ENCODE results near the gene IFNK.
"Not testable (repeated sequence)": the region's sequence is repeated elsewhere in the genome, so short reads cannot be mapped to it uniquely, and the experiment has no call there.

Gene IFNK, protein sequence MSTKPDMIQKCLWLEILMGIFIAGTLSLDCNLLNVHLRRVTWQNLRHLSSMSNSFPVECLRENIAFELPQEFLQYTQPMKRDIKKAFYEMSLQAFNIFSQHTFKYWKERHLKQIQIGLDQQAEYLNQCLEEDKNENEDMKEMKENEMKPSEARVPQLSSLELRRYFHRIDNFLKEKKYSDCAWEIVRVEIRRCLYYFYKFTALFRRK

DNA sequence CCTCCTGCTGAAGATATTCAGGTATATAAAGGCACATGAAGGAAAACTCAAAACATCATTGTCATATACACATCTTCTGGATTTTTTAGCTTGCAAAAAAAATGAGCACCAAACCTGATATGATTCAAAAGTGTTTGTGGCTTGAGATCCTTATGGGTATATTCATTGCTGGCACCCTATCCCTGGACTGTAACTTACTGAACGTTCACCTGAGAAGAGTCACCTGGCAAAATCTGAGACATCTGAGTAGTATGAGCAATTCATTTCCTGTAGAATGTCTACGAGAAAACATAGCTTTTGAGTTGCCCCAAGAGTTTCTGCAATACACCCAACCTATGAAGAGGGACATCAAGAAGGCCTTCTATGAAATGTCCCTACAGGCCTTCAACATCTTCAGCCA is at the start of gene IFNK:
Gene IFNK (plus strand): TSS at position 55 of the 400 bp plus-strand sequence. CDS start 47 bp downstream, at position 102.
- no peak for DNase-seq

DNA sequence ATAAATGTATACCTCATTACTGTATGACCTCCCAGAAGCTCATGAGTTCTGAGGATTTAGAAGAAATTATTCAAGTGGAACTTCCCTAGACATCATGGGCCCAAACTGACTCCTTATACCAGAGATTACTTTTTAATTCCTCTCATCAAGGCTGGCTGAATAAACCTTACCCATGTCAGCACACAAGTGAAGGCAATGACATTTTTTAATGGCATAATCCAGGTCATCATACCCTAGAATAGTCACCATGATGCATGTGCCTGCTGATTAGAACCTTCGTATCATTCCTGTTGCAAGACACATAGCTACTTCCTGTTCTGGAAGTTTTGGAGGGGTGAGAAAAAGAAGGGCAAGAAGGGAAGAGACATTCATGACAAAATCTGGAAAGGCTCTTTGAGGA is 49.8 kb upstream of the IFNK start:
- DNase-seq, result no peak

GRCh38 chr9:27475057-27475595 is 49.0 kb upstream of the IFNK start:
- no peak for DNase-seq

- DNase-seq, result no peak
Measured at GRCh38 chr9:27476870-27477515, 47.1 kb upstream of the IFNK start.

- no peak for DNase-seq
Measured at GRCh38 chr9:27478322-27478721, 45.8 kb upstream of the IFNK start.

- no peak for DNase-seq
Measured at GRCh38 chr9:27482709-27483108, 41.4 kb upstream of the IFNK start.

DNA sequence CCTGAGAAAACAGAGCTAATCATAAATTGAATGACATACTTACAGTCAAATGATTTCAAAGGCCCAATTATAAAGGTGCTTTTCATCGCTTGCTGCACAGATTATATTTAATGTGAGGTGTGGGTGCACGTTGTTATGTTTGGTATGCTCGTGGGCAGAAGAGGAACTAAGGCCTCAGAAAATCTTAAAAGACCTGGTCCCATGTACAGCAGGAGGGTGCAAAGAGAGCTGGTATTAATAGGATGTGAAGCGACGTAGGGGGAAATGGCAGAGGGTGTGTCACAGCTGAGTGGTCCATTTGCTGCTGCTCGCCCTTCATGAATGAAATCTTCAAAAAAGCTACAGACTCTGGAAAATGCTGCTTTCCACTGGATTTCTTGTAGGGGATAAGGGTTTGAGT is 40.5 kb upstream of the IFNK start:
- DNase-seq, result no peak

DNA sequence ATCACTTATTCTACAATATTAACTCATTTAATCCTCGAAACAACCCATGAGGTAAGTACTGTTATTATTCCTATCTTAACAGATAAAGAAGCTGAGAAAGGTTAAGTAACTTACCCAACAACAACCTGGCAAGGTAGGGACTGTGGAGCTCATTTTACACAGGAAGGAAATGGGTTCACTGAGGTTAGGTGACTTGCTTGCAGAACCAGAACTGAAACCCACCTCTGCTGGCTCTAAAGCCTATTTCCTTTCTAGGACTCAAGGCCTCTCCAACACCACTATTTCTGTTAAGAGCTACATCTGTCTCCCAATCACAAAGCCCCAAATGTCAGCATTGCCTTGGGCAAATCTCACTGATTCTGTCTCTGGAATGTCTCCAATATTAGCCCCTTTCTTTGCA is 38.9 kb upstream of the IFNK start:
- no peak for DNase-seq

GRCh38 chr9:27487128-27487640 is 36.9 kb upstream of the IFNK start:
- no peak for DNase-seq

GRCh38 chr9:27487927-27488326 is 36.2 kb upstream of the IFNK start:
- DNase-seq, result no peak

DNA sequence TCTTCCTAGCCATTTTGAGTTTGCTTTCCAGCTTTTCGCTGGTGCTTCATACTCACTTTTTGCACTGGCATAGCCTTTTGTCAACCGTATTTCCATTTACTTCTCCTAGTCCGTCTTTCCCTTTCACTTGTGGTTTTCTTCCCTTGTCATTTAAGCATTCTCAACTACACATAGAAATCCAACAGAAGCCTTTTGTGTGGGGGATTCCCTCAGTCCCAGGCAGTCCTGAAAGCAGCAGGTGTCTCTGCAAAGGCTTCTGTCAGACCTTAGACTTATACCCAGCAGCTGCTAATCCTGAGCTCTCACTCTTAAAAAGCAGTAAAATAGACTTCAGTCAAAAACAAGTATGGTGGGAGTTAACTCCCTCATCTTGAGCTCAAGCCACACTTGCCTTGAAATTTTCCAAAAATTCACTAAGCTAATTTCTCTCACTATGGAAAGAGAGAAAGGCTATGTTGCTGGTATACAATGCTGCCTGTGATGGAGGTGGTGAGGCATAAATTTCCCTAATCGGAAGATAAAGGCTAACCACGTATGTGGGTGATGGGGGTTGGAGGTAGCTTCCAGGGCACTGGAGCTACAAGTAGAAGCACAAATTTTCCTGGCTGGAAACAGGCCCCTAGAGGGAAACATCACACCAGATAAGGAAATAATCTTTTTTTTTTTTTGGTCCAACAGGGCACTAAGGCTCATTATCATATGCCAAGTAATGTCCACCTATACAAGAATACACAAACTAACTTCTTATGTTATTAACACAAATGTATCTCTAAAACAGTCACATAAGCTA is 34.8 kb upstream of the IFNK start:
- DNase-seq, result no peak

DNA sequence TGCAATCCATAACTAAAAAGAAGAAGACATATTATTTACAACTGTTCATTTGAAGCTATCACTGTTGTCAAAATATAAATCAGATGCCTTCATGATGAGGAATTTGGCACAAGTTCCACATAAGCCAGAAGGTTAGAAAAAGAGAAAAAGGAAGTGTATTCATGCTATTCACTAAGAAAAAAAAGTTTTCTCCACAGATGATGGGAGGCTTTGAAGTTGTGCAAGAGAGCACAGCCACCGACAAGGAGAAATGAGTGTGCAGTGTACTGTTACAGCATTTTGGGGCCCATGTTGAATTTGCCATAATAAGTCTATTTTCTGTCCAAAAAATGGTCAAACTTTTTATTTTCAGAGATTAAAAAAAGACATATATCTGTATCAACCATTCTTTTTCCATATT is 32.9 kb upstream of the IFNK start:
- DNase-seq, result no peak

DNA sequence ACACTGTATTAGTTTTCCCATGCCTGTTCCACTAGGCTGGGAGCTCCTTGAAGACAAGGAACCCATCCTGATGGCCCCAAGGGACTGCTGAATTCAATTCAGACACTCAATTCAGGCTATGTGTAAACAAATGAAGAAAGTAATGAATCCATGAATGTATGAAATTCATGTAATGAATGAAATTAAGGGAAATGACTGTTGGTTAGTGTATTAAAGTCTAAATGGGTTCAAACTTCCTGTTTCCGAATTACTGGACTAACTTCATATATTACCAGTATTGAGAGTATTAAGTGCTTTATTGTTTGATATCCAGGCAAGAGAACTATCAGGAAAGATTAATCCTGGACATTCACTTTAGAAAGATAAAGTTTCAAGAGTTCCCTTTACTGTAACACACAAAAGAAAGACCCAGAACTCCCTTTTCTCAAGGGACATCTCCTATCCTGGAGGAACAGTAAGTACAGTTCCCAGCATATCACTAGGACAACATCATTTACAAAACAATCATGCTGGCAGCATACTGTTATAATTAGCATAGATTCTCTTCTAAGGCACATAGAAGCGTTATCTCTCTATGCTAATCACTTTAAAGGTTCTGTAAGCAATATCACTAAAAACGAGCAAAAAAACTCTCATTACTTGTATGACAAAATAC is 28.5 kb upstream of the IFNK start:
- no peak for DNase-seq

GRCh38 chr9:27496135-27496504 is 28.0 kb upstream of the IFNK start:
- DNase-seq, result no peak

- DNase-seq, result no peak
Measured at GRCh38 chr9:27497883-27498417, 26.1 kb upstream of the IFNK start.

GRCh38 chr9:27499451-27499850 is 24.6 kb upstream of the IFNK start:
- no peak for DNase-seq

GRCh38 chr9:27500902-27501301 is 23.2 kb upstream of the IFNK start:
- not testable (repeated sequence) for DNase-seq

GRCh38 chr9:27503623-27504022 is 20.5 kb upstream of the IFNK start:
- no peak for DNase-seq

GRCh38 chr9:27504259-27504658 is 19.8 kb upstream of the IFNK start:
- no peak for DNase-seq

DNA sequence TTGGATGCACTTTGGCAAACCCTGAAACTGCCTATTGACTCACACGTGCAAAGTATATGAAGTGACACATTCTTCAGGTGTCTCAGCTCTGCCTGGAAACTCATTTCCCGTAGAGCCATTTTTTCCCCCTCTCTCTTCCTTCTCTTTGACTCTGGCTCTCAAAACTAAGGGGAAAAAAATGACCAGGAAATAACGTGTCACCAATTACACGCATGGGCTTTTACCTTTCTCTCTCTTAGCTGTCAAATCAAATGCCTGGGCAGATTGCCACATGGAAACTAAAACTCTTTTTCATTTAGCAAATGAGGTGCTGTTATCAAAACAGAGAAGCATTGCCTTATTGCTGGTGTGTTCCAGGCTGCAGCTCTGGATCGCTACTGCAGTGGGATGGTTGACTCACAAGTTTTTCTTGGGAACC is 18.3 kb upstream of the IFNK start:
- DNase-seq, result no peak

DNA sequence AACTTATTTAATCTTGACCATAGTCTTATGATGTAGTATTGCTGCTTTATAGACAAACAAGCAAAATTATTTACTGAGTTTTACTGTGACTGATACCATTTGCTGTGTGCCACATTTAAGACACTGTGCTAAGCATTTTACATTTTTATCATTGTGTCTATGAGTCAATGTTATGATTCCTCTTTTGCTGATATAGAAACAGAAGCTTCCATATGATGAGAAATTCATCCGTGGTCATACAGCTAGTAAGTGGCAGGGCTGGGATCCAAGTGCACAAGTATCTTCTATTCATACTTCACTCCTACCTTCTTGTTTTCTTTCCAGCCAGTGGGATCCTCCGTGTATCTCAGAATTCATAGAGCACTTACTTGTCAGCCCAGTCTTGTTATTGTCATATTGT is 17.1 kb upstream of the IFNK start:
- no peak for DNase-seq

DNA sequence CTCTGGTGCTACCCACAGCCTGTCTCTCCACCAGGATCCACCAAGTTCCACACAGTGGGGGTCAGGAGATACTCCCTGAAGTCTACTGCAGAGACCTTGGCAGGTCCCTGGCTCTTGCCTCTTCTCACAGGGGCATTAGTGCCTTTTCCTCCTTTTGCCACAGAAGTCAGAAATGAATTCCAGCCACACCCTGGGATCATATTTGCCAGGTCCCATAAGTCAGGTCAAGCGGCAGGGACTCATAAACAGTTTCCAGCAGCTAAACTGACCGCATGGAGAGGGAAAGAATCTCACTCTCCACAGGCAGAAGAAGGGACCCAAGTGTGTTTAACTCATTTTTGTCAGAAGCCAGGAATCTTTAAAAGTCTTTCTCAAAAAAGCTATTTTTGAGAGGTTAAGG is 13.3 kb upstream of the IFNK start:
- DNase-seq, result no peak

- DNase-seq, result no peak
Measured at GRCh38 chr9:27511771-27512170, 12.3 kb upstream of the IFNK start.
